Activated T-cell treated with anti-CD3 and anti-CD28 coated beads, Interleukin-2, amount 50 U/mL, for 1 hour (primary cell): Measurements from ENCODE around the gene ZNF580.

Experiments used
- DNase-seq: peaks from one replicate; pipeline ENCODE4 v3.0.0-alpha.2; 2020

The ZNF580 gene

GRCh38 chr19:55663846-55664536 lies 23.2 kb downstream of the ZNF580 start:
- DNase-seq: no peak

GRCh38 chr19:55666343-55667005 lies 25.7 kb downstream of the ZNF580 start:
- DNase-seq: no peak

- DNase-seq: no peak
These were observed 26.2 kb downstream of the ZNF580 start for GRCh38 chr19:55667006-55667381.

GRCh38 chr19:55667511-55667910 lies 26.7 kb downstream of the ZNF580 start:
- DNase-seq: no peak

- DNase-seq: no peak
These were observed 27.2 kb downstream of the ZNF580 start for GRCh38 chr19:55667958-55668357.

- DNase-seq: no peak
These were observed 28.0 kb downstream of the ZNF580 start for GRCh38 chr19:55668603-55669348.

GRCh38 chr19:55669418-55670279 lies 28.8 kb downstream of the ZNF580 start:
- DNase-seq: no peak

- no peak for DNase-seq
These were observed 29.7 kb downstream of the ZNF580 start for GRCh38 chr19:55670280-55671053.

- no peak for DNase-seq
These were observed 30.2 kb downstream of the ZNF580 start for GRCh38 chr19:55671054-55671378.

- no peak for DNase-seq
These were observed 31.6 kb downstream of the ZNF580 start for GRCh38 chr19:55672418-55672817.

- DNase-seq: no peak
These were observed 32.7 kb downstream of the ZNF580 start for GRCh38 chr19:55673465-55673864.

- DNase-seq: no peak
These were observed 33.1 kb downstream of the ZNF580 start for GRCh38 chr19:55673889-55674288.

- no peak for DNase-seq
These were observed 33.6 kb downstream of the ZNF580 start for GRCh38 chr19:55674459-55674840.

GRCh38 chr19:55674841-55675660 lies 34.2 kb downstream of the ZNF580 start, which contains the start of gene EPN1:
TSS of gene EPN1 (plus strand) at chr19:55675226. CDS start at chr19:55678628, 3,402 bp downstream.
- DNase-seq: peak; percentile 97

- DNase-seq: no peak
These were observed 35.0 kb downstream of the ZNF580 start for GRCh38 chr19:55675661-55676354.

GRCh38 chr19:55676383-55676782 lies 35.6 kb downstream of the ZNF580 start:
- DNase-seq: no peak

- DNase-seq: no peak
These were observed 36.2 kb downstream of the ZNF580 start for GRCh38 chr19:55676889-55677505.

GRCh38 chr19:55677572-55678028 lies 36.8 kb downstream of the ZNF580 start:
- no peak for DNase-seq

- DNase-seq: no peak
These were observed 37.4 kb downstream of the ZNF580 start for GRCh38 chr19:55678121-55678671.
